ENCODE results near the gene EPB41L4A. TPM values are rescaled to one million over a fixed set of nuclear protein-coding genes. Genes with fewer than 3 reads are reported as not detected.

The EPB41L4A gene
- polyA plus RNA-seq, 1 donor from 2014 or later, result 7.4 TPM

GRCh38 chr5:112390327-112390726 is 28.8 kb downstream of the EPB41L4A start:
- Histone ChIP-seq H3K9ac (ENCODE audit: low read length) (no peak overlapping the region), H3F3A (ENCODE audit: insufficient read depth, low read length, poor library complexity, severe bottlenecking) (no peaks in the 10 kb centered on the region), H3K9me2 (ENCODE audit: insufficient read depth, low read length) (no peaks in the 10 kb centered on the region), H3K4me3 (ENCODE audit: low read length) (no peak overlapping the region), H3K9me3 (ENCODE audit: low read length) (no peaks in the 10 kb centered on the region), H3K27ac (ENCODE audit: low read length) (no peak overlapping the region), H3K27me3 (ENCODE audit: insufficient read depth, low read depth, low read length) (no peaks in the 10 kb centered on the region), H3K4me2 (ENCODE audit: low read length) (no peak overlapping the region), H3K79me2 (replicated peaks; ENCODE audit: insufficient read depth, low read length) (no peaks in the 10 kb centered on the region), H4K20me1 (ENCODE audit: insufficient read depth) (no peaks in the 10 kb centered on the region), H2AFZ (ENCODE audit: low read depth, low read length) (no peak overlapping the region), H3K36me3 (ENCODE audit: insufficient read depth, low read length) (no peaks in the 10 kb centered on the region)
- TF ChIP-seq EP300 (conservative IDR thresholded peaks at IDR 0.05; ENCODE audit: poor library complexity, severe bottlenecking), result no peak

- no peaks in the 10 kb centered on the region for H3K27me3 ChIP-seq (ENCODE audit: insufficient read depth, low read depth, low read length)
- H3F3A ChIP-seq (ENCODE audit: insufficient read depth, low read length, poor library complexity, severe bottlenecking), result no peaks in the 10 kb centered on the region
- H4K20me1 ChIP-seq (ENCODE audit: insufficient read depth), result no peaks in the 10 kb centered on the region
- no peak overlapping the region for H3K27ac ChIP-seq (ENCODE audit: low read length)
- H3K4me2 ChIP-seq (ENCODE audit: low read length), result no peak overlapping the region
- H3K9me2 ChIP-seq (ENCODE audit: insufficient read depth, low read length), result no peaks in the 10 kb centered on the region
- no peaks in the 10 kb centered on the region for H3K79me2 ChIP-seq (replicated peaks; ENCODE audit: insufficient read depth, low read length)
- no peak overlapping the region for H2AFZ ChIP-seq (ENCODE audit: low read depth, low read length)
- no peak for TF ChIP-seq TAF1 (IDR thresholded peaks at IDR 0.05; ENCODE audit: low read depth)
- no peak for TF ChIP-seq POLR2AphosphoS5 (IDR thresholded peaks at IDR 0.05)
- TF ChIP-seq SMC3 (conservative IDR thresholded peaks at IDR 0.05; ENCODE audit: poor library complexity), result no peak
- TF ChIP-seq EZH2 (IDR thresholded peaks at IDR 0.05; ENCODE audit: borderline replicate concordance, insufficient read depth, low read length, poor library complexity, severe bottlenecking), result no peak
- no peak for TF ChIP-seq REST (IDR thresholded peaks at IDR 0.05; ENCODE audit: borderline replicate concordance)
- no peak for TF ChIP-seq MXI1 (conservative IDR thresholded peaks at IDR 0.05; ENCODE audit: poor library complexity, severe bottlenecking)
- TF ChIP-seq RAD21 (conservative IDR thresholded peaks at IDR 0.05), result no peak
- no peak for TF ChIP-seq EP300 (conservative IDR thresholded peaks at IDR 0.05; ENCODE audit: poor library complexity, severe bottlenecking)
- TF ChIP-seq CTCF (IDR thresholded peaks at IDR 0.05; ENCODE audit: poor library complexity, severe bottlenecking), result no peak
- no peak overlapping the region for H3K4me3 ChIP-seq (ENCODE audit: low read length)
- H3K9me3 ChIP-seq (ENCODE audit: low read length), result no peaks in the 10 kb centered on the region
- H3K9ac ChIP-seq (ENCODE audit: low read length), result no peak overlapping the region
- no peaks in the 10 kb centered on the region for H3K36me3 ChIP-seq (ENCODE audit: insufficient read depth, low read length)
These were observed 30.3 kb downstream of the EPB41L4A start for GRCh38 chr5:112388739-112389138.

- H3K27me3 ChIP-seq (ENCODE audit: insufficient read depth, low read depth, low read length), result no peaks in the 10 kb centered on the region
- no peak overlapping the region for H2AFZ ChIP-seq (ENCODE audit: low read depth, low read length)
- TF ChIP-seq RAD21 (conservative IDR thresholded peaks at IDR 0.05) (no peak), TAF1 (IDR thresholded peaks at IDR 0.05; ENCODE audit: low read depth) (no peak), CTCF (IDR thresholded peaks at IDR 0.05; ENCODE audit: poor library complexity, severe bottlenecking) (no peak), POLR2AphosphoS5 (IDR thresholded peaks at IDR 0.05) (no peak), SMC3 (conservative IDR thresholded peaks at IDR 0.05; ENCODE audit: poor library complexity) (no peak), EP300 (conservative IDR thresholded peaks at IDR 0.05; ENCODE audit: poor library complexity, severe bottlenecking) (no peak), MXI1 (conservative IDR thresholded peaks at IDR 0.05; ENCODE audit: poor library complexity, severe bottlenecking) (no peak), EZH2 (IDR thresholded peaks at IDR 0.05; ENCODE audit: borderline replicate concordance, insufficient read depth, low read length, poor library complexity, severe bottlenecking) (no peak), REST (IDR thresholded peaks at IDR 0.05; ENCODE audit: borderline replicate concordance) (no peak)
- H3K4me2 ChIP-seq (ENCODE audit: low read length), result no peak overlapping the region
- H3K9me2 ChIP-seq (ENCODE audit: insufficient read depth, low read length), result no peaks in the 10 kb centered on the region
- no peaks in the 10 kb centered on the region for H3K9me3 ChIP-seq (ENCODE audit: low read length)
- H3F3A ChIP-seq (ENCODE audit: insufficient read depth, low read length, poor library complexity, severe bottlenecking), result no peaks in the 10 kb centered on the region
- no peak overlapping the region for H3K27ac ChIP-seq (ENCODE audit: low read length)
- no peaks in the 10 kb centered on the region for H4K20me1 ChIP-seq (ENCODE audit: insufficient read depth)
- no peak overlapping the region for H3K4me3 ChIP-seq (ENCODE audit: low read length)
- H3K36me3 ChIP-seq (ENCODE audit: insufficient read depth, low read length), result no peaks in the 10 kb centered on the region
- no peak overlapping the region for H3K9ac ChIP-seq (ENCODE audit: low read length)
- no peaks in the 10 kb centered on the region for H3K79me2 ChIP-seq (replicated peaks; ENCODE audit: insufficient read depth, low read length)
These were observed 31.0 kb downstream of the EPB41L4A start for GRCh38 chr5:112388074-112388473.

Data from neural cell (in vitro differentiated cells).